Liver (tissue), 9 donors: ENCODE measurements around the gene SDE2. TPM values are rescaled to one million over a fixed set of nuclear protein-coding genes. Genes with fewer than 3 reads are reported as not detected.
A peak's percentile ranks its signal among the peaks of the same experiment; 100 is the strongest.

Source experiments
- DNase-seq: peaks from one replicate; pipeline ENCODE4 v3.0.0-alpha.2; 2017; ENCODE audit warnings: low spot score
- H3K27ac ChIP-seq, 2 donors: one replicate each; pipeline ENCODE4 v1.7.0; 2013; ENCODE audit warnings: inconsistent platforms in 2 of 2, low read length in 2 of 2, control low read depth in 1 of 2, low read depth in 1 of 2, mild to moderate bottlenecking in 1 of 2
- H3K27me3 ChIP-seq, 4 donors: one replicate each; pipeline versions ENCODE4 v1.6.1 to v1.7.0; 2013; ENCODE audit warnings: low read length in 3 of 4, inconsistent platforms in 1 of 4, mild to moderate bottlenecking in 1 of 4, moderate library complexity in 1 of 4; ENCODE audit not compliant: control insufficient read depth in 4 of 4, insufficient read depth in 4 of 4
- H3K36me3 ChIP-seq, 4 donors: one replicate each; pipeline versions ENCODE4 v1.6.1 to v1.7.0; 2013; ENCODE audit warnings: low read length in 3 of 4, mild to moderate bottlenecking in 3 of 4, low read depth in 1 of 4, moderate library complexity in 1 of 4; ENCODE audit not compliant: control insufficient read depth in 4 of 4, insufficient read depth in 3 of 4
- H3K4me1 ChIP-seq, 4 donors: one replicate each; pipeline versions ENCODE4 v1.6.1 to v1.7.0; 2013; ENCODE audit warnings: low read length in 3 of 4, mild to moderate bottlenecking in 3 of 4, moderate library complexity in 1 of 4; ENCODE audit not compliant: control insufficient read depth in 4 of 4, insufficient read depth in 4 of 4
- H3K4me3 ChIP-seq, 3 donors: one replicate each; pipeline versions ENCODE4 v1.6.1 to v1.7.0; 2013; ENCODE audit warnings: low read length in 3 of 3, control low read depth in 1 of 3, low read depth in 1 of 3, mild to moderate bottlenecking in 1 of 3
- H3K9ac ChIP-seq, 2 donors: one replicate each; pipeline ENCODE4 v1.7.0; 2013; ENCODE audit warnings: low read length in 2 of 2, mild to moderate bottlenecking in 2 of 2, moderate library complexity in 2 of 2, control low read depth in 1 of 2, low read depth in 1 of 2
- H3K9me3 ChIP-seq, 4 donors: one replicate each; pipeline versions ENCODE4 v1.6.1 to v1.7.0; 2013; ENCODE audit warnings: low read length in 3 of 4; ENCODE audit not compliant: control insufficient read depth in 4 of 4
- EGR1 ChIP-seq, 2 donors: IDR thresholded peaks; 2 replicates each; pipeline ENCODE4 v1.6.1; 2016 to 2018; ENCODE audit warnings: antibody characterized with exemption in 2 of 2, low read depth in 2 of 2
- FOXA1 ChIP-seq: IDR thresholded peaks from 2 replicates; pipeline ENCODE4 v1.6.1; 2016; ENCODE audit warnings: antibody characterized with exemption
- FOXA2 ChIP-seq: IDR thresholded peaks from 2 replicates; pipeline ENCODE4 v1.6.1; 2016; ENCODE audit warnings: antibody characterized with exemption
- GABPA ChIP-seq, 2 donors: IDR thresholded peaks in 1 of 2; conservative IDR thresholded peaks in 1 of 2; 2 replicates each; pipeline ENCODE4 v1.6.1; 2016; ENCODE audit warnings: antibody characterized with exemption in 2 of 2, mild to moderate bottlenecking in 1 of 2, moderate library complexity in 1 of 2
- HNF4A ChIP-seq, 2 donors: conservative IDR thresholded peaks; 2 replicates each; pipeline ENCODE4 v1.6.1; 2016; ENCODE audit warnings: antibody characterized with exemption in 2 of 2, mild to moderate bottlenecking in 2 of 2
- HNF4G ChIP-seq: IDR thresholded peaks from 2 replicates; pipeline ENCODE4 v1.6.1; 2016; ENCODE audit warnings: antibody characterized with exemption
- JUND ChIP-seq, 2 donors: IDR thresholded peaks; 2 replicates each; pipeline ENCODE4 v1.6.1; 2016; ENCODE audit warnings: antibody characterized with exemption in 2 of 2
- NR2F2 ChIP-seq: IDR thresholded peaks from 2 replicates; pipeline ENCODE4 v1.6.1; 2016; ENCODE audit warnings: antibody characterized with exemption
- RAD21 ChIP-seq, 2 donors: IDR thresholded peaks; 2 replicates each; pipeline ENCODE4 v1.6.1; 2016; ENCODE audit warnings: antibody characterized with exemption in 2 of 2, mild to moderate bottlenecking in 2 of 2
- RXRA ChIP-seq, 2 donors: IDR thresholded peaks; 2 replicates each; pipeline ENCODE4 v1.6.1; 2017 to 2018; ENCODE audit warnings: antibody characterized with exemption in 2 of 2, mild to moderate bottlenecking in 1 of 2
- SP1 ChIP-seq: IDR thresholded peaks from 2 replicates; pipeline ENCODE4 v1.6.1; 2018; ENCODE audit warnings: antibody characterized with exemption, mild to moderate bottlenecking
- TAF1 ChIP-seq: conservative IDR thresholded peaks from 2 replicates; pipeline ENCODE4 v1.6.1; 2016; ENCODE audit warnings: antibody characterized with exemption, mild to moderate bottlenecking
- YY1 ChIP-seq: IDR thresholded peaks from 2 replicates; pipeline ENCODE4 v1.6.1; 2016; ENCODE audit warnings: antibody characterized with exemption, mild to moderate bottlenecking
- ZBTB33 ChIP-seq: IDR thresholded peaks from 2 replicates; pipeline ENCODE4 v1.6.1; 2016; ENCODE audit warnings: antibody characterized with exemption
- WGBS: extraction: QIAGEN DNeasy Blood & Tissue Kit; methylation state at CpG from one replicate; pipeline ENCODE4 v1.1.7; 2013; 5-methylcytosine and 5-hydroxymethylcytosine counted together
- polyA plus RNA-seq, 2 donors: library from polyadenylated mRNA; stranded (reverse) in 1 of 2; unstranded in 1 of 2; fragments of 200-250 nt in 1 of 2; fragments of >200 nt in 1 of 2; fragmentation: Nextera tagmentation in 1 of 2; extraction: Ambion mirVana in 1 of 2; gene quantifications; one replicate each; pipeline versions ENCODE4 v1.2.1 to v1.2.3, GENCODE V29; 2013 to 2015
- total RNA-seq, 2 donors: library from RNA; depleted of rRNA; stranded (reverse); fragments of >200 nt; gene quantifications; one replicate each; pipeline ENCODE4 v1.2.3, GENCODE V29; 2014
- TF ChIP-seq, protein P1 (sequence below): IDR thresholded peaks from 2 replicates; pipeline ENCODE4 v1.6.1; 2016; ENCODE audit warnings: antibody characterized with exemption, mild to moderate bottlenecking
- TF ChIP-seq, protein P2 (sequence below): IDR thresholded peaks from 2 replicates; pipeline ENCODE4 v1.6.1; 2016; ENCODE audit warnings: antibody characterized with exemption
- TF ChIP-seq, protein P3 (sequence below): IDR thresholded peaks from 2 replicates; pipeline ENCODE4 v1.6.1; 2016; ENCODE audit warnings: antibody characterized with exemption
- TF ChIP-seq, protein P4 (sequence below): fragments of 150-350 bp; IDR thresholded peaks from 2 replicates; pipeline ENCODE4 v1.5.1; 2017; ENCODE audit warnings: improper control_type of control experiment, low read depth, low read length; ENCODE audit not compliant: missing input control
- donor health status: healthy.
- donor health status: healthy.
- donor health status: healthy.
- donor health status: healthy.
- donor health status: healthy.

The SDE2 gene
- total and polyA plus RNA-seq, 4 donors = 4.7 to 53.7 (median 11.0) TPM

DNA sequence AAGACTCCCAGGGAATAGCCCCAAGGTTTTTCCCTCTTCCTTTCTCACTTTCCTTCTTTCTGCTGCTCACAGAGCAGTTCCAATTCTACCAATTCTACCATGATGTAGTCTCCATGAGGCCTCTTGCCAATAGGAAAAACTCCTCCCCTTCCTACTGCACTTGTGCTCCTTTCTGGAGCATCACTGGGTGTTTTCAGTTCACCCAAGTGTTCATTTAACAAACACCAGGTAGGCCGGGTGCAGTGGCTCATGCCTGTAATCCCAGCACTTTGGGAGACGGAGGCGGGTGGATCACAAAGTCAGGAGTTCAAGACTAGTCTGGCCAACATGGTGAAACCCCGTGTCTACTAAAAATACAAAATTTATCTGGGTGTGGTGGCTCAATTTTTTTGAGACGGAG is 36.8 kb upstream of the SDE2 start:
- Histone ChIP-seq H3K4me3 (no peak overlapping the region), H3K4me1 (no peaks in the 10 kb centered on the region), H3K27me3 (no peaks in the 10 kb centered on the region), H3K9ac (no peak overlapping the region), H3K27ac (no peak overlapping the region), H3K36me3 (no peaks in the 10 kb centered on the region), H3K9me3 (no peaks in the 10 kb centered on the region)
- DNase-seq = no peak
- TF ChIP-seq, protein P1, sequence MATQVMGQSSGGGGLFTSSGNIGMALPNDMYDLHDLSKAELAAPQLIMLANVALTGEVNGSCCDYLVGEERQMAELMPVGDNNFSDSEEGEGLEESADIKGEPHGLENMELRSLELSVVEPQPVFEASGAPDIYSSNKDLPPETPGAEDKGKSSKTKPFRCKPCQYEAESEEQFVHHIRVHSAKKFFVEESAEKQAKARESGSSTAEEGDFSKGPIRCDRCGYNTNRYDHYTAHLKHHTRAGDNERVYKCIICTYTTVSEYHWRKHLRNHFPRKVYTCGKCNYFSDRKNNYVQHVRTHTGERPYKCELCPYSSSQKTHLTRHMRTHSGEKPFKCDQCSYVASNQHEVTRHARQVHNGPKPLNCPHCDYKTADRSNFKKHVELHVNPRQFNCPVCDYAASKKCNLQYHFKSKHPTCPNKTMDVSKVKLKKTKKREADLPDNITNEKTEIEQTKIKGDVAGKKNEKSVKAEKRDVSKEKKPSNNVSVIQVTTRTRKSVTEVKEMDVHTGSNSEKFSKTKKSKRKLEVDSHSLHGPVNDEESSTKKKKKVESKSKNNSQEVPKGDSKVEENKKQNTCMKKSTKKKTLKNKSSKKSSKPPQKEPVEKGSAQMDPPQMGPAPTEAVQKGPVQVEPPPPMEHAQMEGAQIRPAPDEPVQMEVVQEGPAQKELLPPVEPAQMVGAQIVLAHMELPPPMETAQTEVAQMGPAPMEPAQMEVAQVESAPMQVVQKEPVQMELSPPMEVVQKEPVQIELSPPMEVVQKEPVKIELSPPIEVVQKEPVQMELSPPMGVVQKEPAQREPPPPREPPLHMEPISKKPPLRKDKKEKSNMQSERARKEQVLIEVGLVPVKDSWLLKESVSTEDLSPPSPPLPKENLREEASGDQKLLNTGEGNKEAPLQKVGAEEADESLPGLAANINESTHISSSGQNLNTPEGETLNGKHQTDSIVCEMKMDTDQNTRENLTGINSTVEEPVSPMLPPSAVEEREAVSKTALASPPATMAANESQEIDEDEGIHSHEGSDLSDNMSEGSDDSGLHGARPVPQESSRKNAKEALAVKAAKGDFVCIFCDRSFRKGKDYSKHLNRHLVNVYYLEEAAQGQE = no peak
- 96% methylated on average over 5 of the region's 5 CpGs for WGBS

DNA sequence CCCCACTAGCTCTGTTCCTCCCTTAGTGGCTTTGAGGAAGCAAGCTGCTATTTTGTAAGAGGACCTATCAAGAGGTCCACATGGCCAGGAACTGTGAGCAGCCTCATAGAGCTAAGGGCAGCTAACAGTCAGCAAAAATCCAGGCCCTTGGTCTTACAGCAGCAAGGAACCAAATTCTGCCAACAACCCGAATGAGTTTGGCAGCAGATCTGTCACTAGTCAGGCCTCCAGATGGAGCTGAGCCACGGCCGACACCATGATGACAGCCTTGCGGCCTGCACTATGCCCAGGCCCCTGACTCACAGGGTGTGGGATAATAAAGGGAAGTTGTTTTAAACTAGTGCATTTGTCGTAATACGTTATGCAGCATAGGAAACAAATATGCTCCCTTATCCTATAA is 35.3 kb upstream of the SDE2 start:
- no peaks in the 10 kb centered on the region for H3K9me3 ChIP-seq
- TF ChIP-seq, protein P2, sequence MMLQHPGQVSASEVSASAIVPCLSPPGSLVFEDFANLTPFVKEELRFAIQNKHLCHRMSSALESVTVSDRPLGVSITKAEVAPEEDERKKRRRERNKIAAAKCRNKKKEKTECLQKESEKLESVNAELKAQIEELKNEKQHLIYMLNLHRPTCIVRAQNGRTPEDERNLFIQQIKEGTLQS = no peak
- peak in 1 of 2 donors; percentile 15 for TF ChIP-seq RXRA (IDR thresholded peaks at IDR 0.05)
- TF ChIP-seq YY1 = peak; percentile 45
- TF ChIP-seq JUND (IDR thresholded peaks at IDR 0.05) = peak in 1 of 2 donors; percentile 25
- TF ChIP-seq SP1 = peak; percentile 29
- no peak for TF ChIP-seq NR2F2
- TF ChIP-seq, protein P1 = no peak
- TF ChIP-seq GABPA (IDR thresholded peaks at IDR 0.05 in 1 of 2, conservative IDR thresholded peaks at IDR 0.05 in 1 of 2) = no peak
- no peak for TF ChIP-seq FOXA1
- TF ChIP-seq, protein P3, sequence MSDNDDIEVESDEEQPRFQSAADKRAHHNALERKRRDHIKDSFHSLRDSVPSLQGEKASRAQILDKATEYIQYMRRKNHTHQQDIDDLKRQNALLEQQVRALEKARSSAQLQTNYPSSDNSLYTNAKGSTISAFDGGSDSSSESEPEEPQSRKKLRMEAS = peak; percentile 19
- TF ChIP-seq FOXA2 = no peak
- TF ChIP-seq RAD21 (IDR thresholded peaks at IDR 0.05) = peak; percentile 7 to 9
- no peak for TF ChIP-seq ZBTB33
- TF ChIP-seq HNF4A (conservative IDR thresholded peaks at IDR 0.05) = peak; percentile 12 to 25
- TF ChIP-seq, protein P4, sequence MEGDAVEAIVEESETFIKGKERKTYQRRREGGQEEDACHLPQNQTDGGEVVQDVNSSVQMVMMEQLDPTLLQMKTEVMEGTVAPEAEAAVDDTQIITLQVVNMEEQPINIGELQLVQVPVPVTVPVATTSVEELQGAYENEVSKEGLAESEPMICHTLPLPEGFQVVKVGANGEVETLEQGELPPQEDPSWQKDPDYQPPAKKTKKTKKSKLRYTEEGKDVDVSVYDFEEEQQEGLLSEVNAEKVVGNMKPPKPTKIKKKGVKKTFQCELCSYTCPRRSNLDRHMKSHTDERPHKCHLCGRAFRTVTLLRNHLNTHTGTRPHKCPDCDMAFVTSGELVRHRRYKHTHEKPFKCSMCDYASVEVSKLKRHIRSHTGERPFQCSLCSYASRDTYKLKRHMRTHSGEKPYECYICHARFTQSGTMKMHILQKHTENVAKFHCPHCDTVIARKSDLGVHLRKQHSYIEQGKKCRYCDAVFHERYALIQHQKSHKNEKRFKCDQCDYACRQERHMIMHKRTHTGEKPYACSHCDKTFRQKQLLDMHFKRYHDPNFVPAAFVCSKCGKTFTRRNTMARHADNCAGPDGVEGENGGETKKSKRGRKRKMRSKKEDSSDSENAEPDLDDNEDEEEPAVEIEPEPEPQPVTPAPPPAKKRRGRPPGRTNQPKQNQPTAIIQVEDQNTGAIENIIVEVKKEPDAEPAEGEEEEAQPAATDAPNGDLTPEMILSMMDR = no peak
- no peak for TF ChIP-seq EGR1 (IDR thresholded peaks at IDR 0.05; ENCODE audit: low read depth in 2 of 2)
- TF ChIP-seq TAF1 = no peak
- no peak for TF ChIP-seq HNF4G
- peaks cover 0 to 2% (median 0%) of the 10 kb centered on the region in 4 donors for H3K4me1 ChIP-seq
- 37% methylated on average over 6 of the region's 6 CpGs for WGBS
- no peak overlapping the region for H3K9ac ChIP-seq
- H3K27me3 ChIP-seq = no peaks in the 10 kb centered on the region
- no peaks in the 10 kb centered on the region for H3K36me3 ChIP-seq
- H3K27ac ChIP-seq = peak overlapping the region; percentile 44 to 55
- no peak for DNase-seq
- no peak overlapping the region for H3K4me3 ChIP-seq
